ENCODE measurements around the gene RPAIN.
A peak's percentile ranks its signal among the peaks of the same experiment; 100 is the strongest.

The RPAIN gene

GRCh38 chr17:5419959-5420653, at the start of gene RPAIN:
Gene RPAIN (plus strand): TSS chr17:5420182. CDS start chr17:5420211, 29 bp downstream.
- peak within 1 kb of the TSS; percentile 94 for H3K4me3 ChIP-seq (ENCODE audit: low read length)
- no peak for TF ChIP-seq ZNF274 (IDR thresholded peaks at IDR 0.05; ENCODE audit: low read depth, low read length)

- TF ChIP-seq ZNF274 (IDR thresholded peaks at IDR 0.05; ENCODE audit: low read depth, low read length) = no peak
- H3K4me3 ChIP-seq (ENCODE audit: low read length) = no peak overlapping the region
These were observed 49.6 kb upstream of the RPAIN start for GRCh38 chr17:5370411-5370810.

- TF ChIP-seq ZNF274 (IDR thresholded peaks at IDR 0.05; ENCODE audit: low read depth, low read length) = no peak
These were observed 46.9 kb upstream of the RPAIN start for GRCh38 chr17:5373112-5373511.

GRCh38 chr17:5378566-5379207, 41.3 kb upstream of the RPAIN start:
- no peak overlapping the region for H3K4me3 ChIP-seq (ENCODE audit: low read length)

More at GRCh38 chr17:5373112-5373511, 46.9 kb upstream of the RPAIN start:
- no peak overlapping the region for H3K4me3 ChIP-seq (ENCODE audit: low read length)

GRCh38 chr17:5379351-5380107, 40.5 kb upstream of the RPAIN start:
- no peak for TF ChIP-seq ZNF274 (IDR thresholded peaks at IDR 0.05; ENCODE audit: low read depth, low read length)

More at GRCh38 chr17:5378566-5379207, 41.3 kb upstream of the RPAIN start:
- TF ChIP-seq ZNF274 (IDR thresholded peaks at IDR 0.05; ENCODE audit: low read depth, low read length) = no peak

GRCh38 chr17:5380491-5381135, 39.4 kb upstream of the RPAIN start:
- no peak overlapping the region for H3K4me3 ChIP-seq (ENCODE audit: low read length)
- TF ChIP-seq ZNF274 (IDR thresholded peaks at IDR 0.05; ENCODE audit: low read depth, low read length) = no peak

More at GRCh38 chr17:5379351-5380107, 40.5 kb upstream of the RPAIN start:
- no peak overlapping the region for H3K4me3 ChIP-seq (ENCODE audit: low read length)

- TF ChIP-seq ZNF274 (IDR thresholded peaks at IDR 0.05; ENCODE audit: low read depth, low read length) = no peak
- no peak overlapping the region for H3K4me3 ChIP-seq (ENCODE audit: low read length)
These were observed 38.4 kb upstream of the RPAIN start for GRCh38 chr17:5381542-5381941.

- no peak overlapping the region for H3K4me3 ChIP-seq (ENCODE audit: low read length)
- no peak for TF ChIP-seq ZNF274 (IDR thresholded peaks at IDR 0.05; ENCODE audit: low read depth, low read length)
These were observed 28.3 kb upstream of the RPAIN start for GRCh38 chr17:5391678-5392077.

- no peak for TF ChIP-seq ZNF274 (IDR thresholded peaks at IDR 0.05; ENCODE audit: low read depth, low read length)
- H3K4me3 ChIP-seq (ENCODE audit: low read length) = no peak overlapping the region
These were observed 23.4 kb upstream of the RPAIN start for GRCh38 chr17:5396612-5397011.

- no peak overlapping the region for H3K4me3 ChIP-seq (ENCODE audit: low read length)
- no peak for TF ChIP-seq ZNF274 (IDR thresholded peaks at IDR 0.05; ENCODE audit: low read depth, low read length)
These were observed 20.2 kb upstream of the RPAIN start for GRCh38 chr17:5399767-5400166.

- TF ChIP-seq ZNF274 (IDR thresholded peaks at IDR 0.05; ENCODE audit: low read depth, low read length) = no peak
- no peak overlapping the region for H3K4me3 ChIP-seq (ENCODE audit: low read length)
These were observed 14.6 kb upstream of the RPAIN start for GRCh38 chr17:5405400-5405799.

- H3K4me3 ChIP-seq (ENCODE audit: low read length) = no peak overlapping the region
- no peak for TF ChIP-seq ZNF274 (IDR thresholded peaks at IDR 0.05; ENCODE audit: low read depth, low read length)
These were observed 11.8 kb upstream of the RPAIN start for GRCh38 chr17:5408186-5408585.

- TF ChIP-seq ZNF274 (IDR thresholded peaks at IDR 0.05; ENCODE audit: low read depth, low read length) = no peak
- no peak overlapping the region for H3K4me3 ChIP-seq (ENCODE audit: low read length)
These were observed 9.2 kb upstream of the RPAIN start for GRCh38 chr17:5410594-5411272.

- TF ChIP-seq ZNF274 (IDR thresholded peaks at IDR 0.05; ENCODE audit: low read depth, low read length) = no peak
- no peak overlapping the region for H3K4me3 ChIP-seq (ENCODE audit: low read length)
These were observed 6.3 kb upstream of the RPAIN start for GRCh38 chr17:5413682-5414081.
